ENCODE measurements around the gene ZNF75A. TPM values are rescaled to one million over a fixed set of nuclear protein-coding genes. Genes with fewer than 3 reads are reported as not detected.

Gene ZNF75A
- total RNA-seq, 4 donors from 2014 or later = 15.4 to 18.9 (median 16.9) TPM

DNA sequence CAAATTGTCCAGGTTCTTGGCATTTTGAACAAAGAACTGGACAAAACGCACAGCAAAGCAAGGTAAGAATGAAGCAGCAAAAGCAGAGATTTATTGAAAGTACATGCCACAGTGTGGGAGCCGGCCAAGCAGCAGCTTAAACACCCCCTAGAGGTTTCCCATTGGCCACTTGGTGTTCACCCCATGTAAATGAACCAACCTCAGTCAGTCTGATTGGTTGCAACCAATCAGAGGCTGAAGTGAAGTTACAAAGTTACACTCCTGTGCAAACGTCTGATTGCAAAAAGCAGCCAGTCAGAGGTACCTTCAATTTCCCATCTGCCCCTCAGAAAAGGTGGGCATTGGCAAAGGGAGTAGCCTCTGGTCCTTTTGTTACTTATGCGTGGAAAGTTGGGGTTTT lies 30.8 kb upstream of the ZNF75A start:
- no peak overlapping the region for H3K4me3 ChIP-seq
- TF ChIP-seq, protein P1, sequence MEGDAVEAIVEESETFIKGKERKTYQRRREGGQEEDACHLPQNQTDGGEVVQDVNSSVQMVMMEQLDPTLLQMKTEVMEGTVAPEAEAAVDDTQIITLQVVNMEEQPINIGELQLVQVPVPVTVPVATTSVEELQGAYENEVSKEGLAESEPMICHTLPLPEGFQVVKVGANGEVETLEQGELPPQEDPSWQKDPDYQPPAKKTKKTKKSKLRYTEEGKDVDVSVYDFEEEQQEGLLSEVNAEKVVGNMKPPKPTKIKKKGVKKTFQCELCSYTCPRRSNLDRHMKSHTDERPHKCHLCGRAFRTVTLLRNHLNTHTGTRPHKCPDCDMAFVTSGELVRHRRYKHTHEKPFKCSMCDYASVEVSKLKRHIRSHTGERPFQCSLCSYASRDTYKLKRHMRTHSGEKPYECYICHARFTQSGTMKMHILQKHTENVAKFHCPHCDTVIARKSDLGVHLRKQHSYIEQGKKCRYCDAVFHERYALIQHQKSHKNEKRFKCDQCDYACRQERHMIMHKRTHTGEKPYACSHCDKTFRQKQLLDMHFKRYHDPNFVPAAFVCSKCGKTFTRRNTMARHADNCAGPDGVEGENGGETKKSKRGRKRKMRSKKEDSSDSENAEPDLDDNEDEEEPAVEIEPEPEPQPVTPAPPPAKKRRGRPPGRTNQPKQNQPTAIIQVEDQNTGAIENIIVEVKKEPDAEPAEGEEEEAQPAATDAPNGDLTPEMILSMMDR (IDR thresholded peaks at IDR 0.05) = no peak
- no peak for TF ChIP-seq POLR2A (IDR thresholded peaks at IDR 0.05; ENCODE audit: low read depth)
- intact Hi-C loops (cut with DNase I) = no loop called here
- no peak for DNase-seq (ENCODE audit: extremely low spot score)
- 50% methylated on average over 4 of the region's 4 CpGs for whole genome bisulfite sequencing
- H3K27me3 ChIP-seq = no peaks in the 10 kb centered on the region
- peaks cover 0 to 3% (median 1%) of the 10 kb centered on the region in 4 donors for H3K36me3 ChIP-seq
- H3K27ac ChIP-seq (replicated peaks in 1 of 4) = no peak overlapping the region
- H3K4me1 ChIP-seq = no peaks in the 10 kb centered on the region
- no peaks in the 10 kb centered on the region for H3K9me3 ChIP-seq

DNA sequence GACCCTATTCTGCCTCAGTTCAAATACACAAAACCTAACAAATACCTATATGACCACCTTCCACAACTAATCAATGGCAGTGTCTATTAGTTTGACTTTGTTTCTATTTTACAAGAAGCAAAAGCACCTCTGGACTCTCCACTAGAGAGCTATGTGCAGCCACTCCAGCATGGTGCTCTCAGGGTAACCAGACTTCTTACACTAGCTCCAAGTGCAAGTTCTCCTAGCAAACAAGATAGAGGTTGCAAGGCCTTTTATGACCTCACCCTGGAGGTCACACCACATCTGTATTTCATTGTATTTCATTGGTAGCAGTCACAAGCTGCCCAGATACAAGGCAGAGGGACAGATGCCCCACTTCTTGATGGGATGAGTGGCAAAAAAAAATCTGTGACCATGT lies 30.4 kb upstream of the ZNF75A start:
- no peak overlapping the region for H3K4me3 ChIP-seq
- H3K9me3 ChIP-seq = no peaks in the 10 kb centered on the region
- DNase-seq (ENCODE audit: extremely low spot score) = no peak
- H3K4me1 ChIP-seq = no peaks in the 10 kb centered on the region
- H3K27me3 ChIP-seq = no peaks in the 10 kb centered on the region
- TF ChIP-seq POLR2AphosphoS5 (IDR thresholded peaks at IDR 0.05) (no peak), EP300 (IDR thresholded peaks at IDR 0.05) (no peak), POLR2A (IDR thresholded peaks at IDR 0.05; ENCODE audit: low read depth) (no peak)
- TF ChIP-seq, protein P1 (IDR thresholded peaks at IDR 0.05) = no peak
- no peaks in the 10 kb centered on the region for H3K36me3 ChIP-seq
- intact Hi-C loops (cut with DNase I) = no loop called here
- no peak overlapping the region for H3K27ac ChIP-seq (replicated peaks in 1 of 4)

DNA sequence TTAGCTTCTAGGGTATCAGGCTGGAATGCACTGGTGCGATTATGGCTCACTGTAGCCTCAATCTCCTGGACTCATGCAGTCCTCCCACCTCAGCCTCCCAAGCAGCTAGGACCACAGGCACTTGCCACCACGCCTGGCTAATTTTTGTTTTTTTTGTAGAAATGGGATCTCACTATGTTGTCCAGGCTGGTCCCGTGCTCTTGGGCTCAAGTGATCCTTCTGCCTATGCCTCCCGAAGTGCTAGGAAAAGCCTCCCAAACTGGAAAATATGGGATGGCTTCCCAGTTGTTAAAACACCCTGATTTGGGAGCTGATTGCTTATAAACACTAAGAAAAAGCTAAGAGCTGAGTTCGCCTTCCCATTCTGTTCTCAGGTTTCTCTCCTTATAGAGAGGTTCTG lies 28.6 kb upstream of the ZNF75A start:
- no peaks in the 10 kb centered on the region for H3K9me3 ChIP-seq
- no peaks in the 10 kb centered on the region for H3K27me3 ChIP-seq
- no peak for TF ChIP-seq POLR2A (IDR thresholded peaks at IDR 0.05; ENCODE audit: low read depth)
- TF ChIP-seq POLR2AphosphoS5 (IDR thresholded peaks at IDR 0.05) = peak in 1 of 2 donors; percentile 10
- TF ChIP-seq, protein P1 (IDR thresholded peaks at IDR 0.05) = no peak
- DNase-seq (ENCODE audit: extremely low spot score) = no peak
- peaks cover 0 to 1% (median 1%) of the 10 kb centered on the region in 4 donors for H3K4me1 ChIP-seq
- no peak overlapping the region for H3K27ac ChIP-seq (replicated peaks in 1 of 4)
- intact Hi-C loops (cut with DNase I) = no loop called here
- 81% methylated on average over 5 of the region's 5 CpGs for WGBS
- H3K36me3 ChIP-seq = no peaks in the 10 kb centered on the region
- no peak overlapping the region for H3K4me3 ChIP-seq

DNA sequence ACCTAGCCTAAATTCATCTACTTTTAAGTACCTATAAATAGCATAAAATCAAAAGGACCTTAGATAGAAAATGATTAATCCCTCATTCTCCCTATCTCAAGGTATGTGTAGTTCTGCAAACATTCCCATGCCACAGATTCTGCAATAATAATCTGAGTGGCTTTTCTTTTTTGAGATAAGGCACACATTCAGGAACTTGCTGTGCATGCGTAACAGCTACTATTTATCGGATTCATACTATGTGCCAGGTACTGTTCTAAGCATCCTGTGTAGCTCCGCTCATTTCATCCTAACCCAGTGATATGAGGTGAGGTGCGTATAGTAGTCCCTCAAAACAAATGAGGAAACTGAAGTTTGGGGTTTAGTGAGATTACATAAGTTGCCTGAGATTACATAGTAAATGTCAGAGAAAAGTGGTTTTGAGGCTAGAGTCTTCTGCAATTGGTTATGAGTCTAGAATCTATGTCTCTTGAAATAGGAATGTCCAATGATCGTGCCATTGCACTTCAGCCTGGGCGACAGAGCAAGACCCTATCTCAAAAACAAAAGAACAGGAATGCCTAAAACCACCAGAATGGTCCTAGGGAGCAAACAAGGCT lies 24.0 kb upstream of the ZNF75A start:
- no peak overlapping the region for H3K4me3 ChIP-seq
- intact Hi-C loops (cut with DNase I) = loop anchor here (5.0 kb wide), 2 partner anchors 44 to 121 kb away; partner anchors contain the start of genes ZNF174, ZNF200 and ZSCAN32
- no peak for TF ChIP-seq POLR2AphosphoS5 (IDR thresholded peaks at IDR 0.05)
- TF ChIP-seq, protein P1 (IDR thresholded peaks at IDR 0.05) = no peak
- no peak for TF ChIP-seq POLR2A (IDR thresholded peaks at IDR 0.05; ENCODE audit: low read depth)
- no peak for TF ChIP-seq EP300 (IDR thresholded peaks at IDR 0.05)

More for the DNA sequence above, 24.0 kb upstream of the ZNF75A start:
- Histone ChIP-seq H3K27ac (replicated peaks in 1 of 4) (no peak overlapping the region), H3K27me3 (no peaks in the 10 kb centered on the region), H3K36me3 (peaks cover 8 to 17% (median 13%) of the 10 kb centered on the region in 4 donors), H3K9me3 (peaks cover 0 to 13% (median 8%) of the 10 kb centered on the region in 4 donors), H3K4me1 (peaks cover 21 to 35% (median 35%) of the 10 kb centered on the region in 4 donors)
- WGBS = 87% methylated on average over 6 of the region's 6 CpGs
- DNase-seq (ENCODE audit: extremely low spot score) = no peak

Measured in esophagus muscularis mucosa (tissue), 4 donors.